ENCODE measurements around the gene OTUD7B.

DNA sequence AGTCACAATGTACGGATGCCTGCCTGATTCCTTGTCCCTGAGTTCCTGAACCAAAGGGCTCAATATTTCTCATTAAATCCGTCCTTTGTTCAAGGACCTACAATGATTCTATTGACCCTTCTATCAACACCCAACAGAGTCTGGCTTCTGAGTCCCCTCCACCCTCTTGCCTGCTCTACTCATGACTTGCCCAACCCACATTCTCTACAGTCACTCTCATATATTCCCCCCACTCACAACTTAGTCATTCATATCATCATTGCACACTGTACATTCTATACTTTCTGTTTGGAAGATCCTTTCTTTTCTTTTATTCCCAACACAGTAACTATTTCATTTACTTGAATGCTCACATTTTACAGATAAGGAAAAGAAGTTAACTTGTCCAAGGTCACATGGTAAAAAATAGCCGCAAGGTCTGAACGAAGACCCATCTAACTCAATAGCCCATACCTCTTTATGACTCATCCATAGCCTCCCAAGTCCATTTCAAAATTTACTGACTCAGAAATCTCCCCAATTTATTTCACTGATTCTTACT is 3.6 kb downstream of the OTUD7B start:
- TF ChIP-seq POLR2A (IDR thresholded peaks at IDR 0.05; ENCODE audit: low read length), result no peak
- no peak for TF ChIP-seq GATA1 (IDR thresholded peaks at IDR 0.05; ENCODE audit: low read depth, low read length)

Data from erythroblast (primary cell).